HepG2 (cell line): ENCODE results near the gene SPACA5B. TPM values are rescaled to one million over a fixed set of nuclear protein-coding genes. Genes with fewer than 3 reads are reported as not detected.
"Not testable (repeated sequence)": the region's sequence is repeated elsewhere in the genome, so short reads cannot be mapped to it uniquely, and the experiment has no call there.

ENCODE experiments used
- ATAC-seq: fragments of 200-7000 bp; cut with Tn5 transposase; 3 replicates; pipeline ENCODE4 v1.9.1; 2020; ENCODE audit warnings: mild to moderate bottlenecking, moderate library complexity
- BruUV-seq: library from RNA; stranded (reverse); fragments of 400-500 nt; replicated peaks from 2 replicates; lab custom pipeline; 2021; lab: Mats Ljungman, UMichigan
- CTCF ChIA-PET: fragments of 300-600 bp; formaldehyde crosslinking; extraction: SDS; loops from one replicate; lab custom pipeline; 2021; ENCODE audit warnings: low total read pairs, inconsistent platforms, low intra/inter-chr PET ratio; lab: Yijun Ruan, JAX
- POLR2A ChIA-PET: fragments of 350-600 bp; sonication (Branson Sonifier 250); formaldehyde crosslinking; loops from one replicate; lab custom pipeline; 2020; ENCODE audit warnings: antibody characterized with exemption, inconsistent platforms; lab: Yijun Ruan, JAX
- DNase-seq: peaks from one replicate; pipeline ENCODE4 v3.0.0-alpha.2; 2015; ENCODE audit warnings: low spot score
- FAIRE-seq: peaks from 3 replicates; lab custom pipeline; 2011; peaks lifted over from hg19 to GRCh38; lab: Jason Lieb, UNC
- H2AFZ ChIP-seq: one replicate; pipeline ENCODE4 v1.6.1; 2011; ENCODE audit warnings: low read length, inconsistent platforms
- H3K27ac ChIP-seq: fragments of 300-600 bp; 3 replicates; pipeline ENCODE4 v1.8.0; 2011; ENCODE audit warnings: mixed run types, mild to moderate bottlenecking, mixed read lengths, low read length, inconsistent platforms; ENCODE audit not compliant: insufficient read depth; ENCODE audit errors: extremely low read length
- H3K27me3 ChIP-seq, 2 experiments: fragments of 200-600 bp in 1 of 2; 2 replicates in 1 of 2; 3 replicates in 1 of 2; pipeline versions ENCODE4 v1.6.0 to v1.8.0; 2011; ENCODE audit warnings: low read length in 2 of 2, mild to moderate bottlenecking in 2 of 2, moderate library complexity in 2 of 2, inconsistent platforms in 1 of 2; ENCODE audit not compliant: insufficient read depth in 2 of 2, control insufficient read depth in 1 of 2
- H3K36me3 ChIP-seq, 2 experiments: fragments of 200-600 bp in 1 of 2; replicated peaks in 1 of 2; 2 replicates in 1 of 2; 3 replicates in 1 of 2; pipeline versions ENCODE4 v1.5.1 to v1.8.0; 2011; ENCODE audit warnings: low read length in 2 of 2, inconsistent platforms in 1 of 2; ENCODE audit not compliant: insufficient read depth in 2 of 2, control insufficient read depth in 1 of 2
- H3K4me1 ChIP-seq: 2 replicates; pipeline ENCODE4 v1.5.1; 2012; ENCODE audit warnings: low read length, inconsistent platforms; ENCODE audit not compliant: insufficient read depth
- H3K4me2 ChIP-seq: 2 replicates; pipeline ENCODE4 v1.6.0; 2011; ENCODE audit warnings: low read depth, low read length, inconsistent platforms
- H3K4me3 ChIP-seq, 3 experiments: fragments of 200-600 bp in 1 of 3; sonication (generic), shearing (Covaris generic) in 1 of 3; replicated peaks in 1 of 3; 2 replicates each; pipeline ENCODE4 v1.5.1; 2011 to 2016; ENCODE audit warnings: low read length in 3 of 3, inconsistent platforms in 2 of 3, low read depth in 2 of 3, mild to moderate bottlenecking in 2 of 3, control low read depth in 1 of 3, mixed read lengths in 1 of 3; ENCODE audit not compliant: insufficient read depth in 1 of 3
- H3K79me2 ChIP-seq: one replicate; pipeline ENCODE4 v1.6.1; 2011; ENCODE audit warnings: low read length, inconsistent platforms; ENCODE audit not compliant: insufficient read depth
- H3K9ac ChIP-seq: 2 replicates; pipeline ENCODE4 v1.6.0; 2011; ENCODE audit warnings: mild to moderate bottlenecking, low read depth, low read length, inconsistent platforms; ENCODE audit not compliant: insufficient read depth
- H3K9me3 ChIP-seq: 2 replicates; pipeline ENCODE4 v1.5.1; 2012; ENCODE audit warnings: mild to moderate bottlenecking, low read length
- H4K20me1 ChIP-seq: 2 replicates; pipeline ENCODE4 v1.6.0; 2011; ENCODE audit warnings: inconsistent platforms, mild to moderate bottlenecking, low read length, moderate library complexity; ENCODE audit not compliant: insufficient read depth
- ARNTL ChIP-seq: sonication (generic); formaldehyde crosslinking; IDR thresholded peaks from 2 replicates; pipeline ENCODE4 v1.4.0; 2020; ENCODE audit warnings: mild to moderate bottlenecking, missing genetic modification reagents
- BHLHE40 ChIP-seq: IDR thresholded peaks from 2 replicates; pipeline ENCODE4 v1.6.1; 2011; ENCODE audit warnings: low read length, improper control_type of control experiment
- JUNB ChIP-seq: sonication (generic); formaldehyde crosslinking; IDR thresholded peaks from 2 replicates; pipeline ENCODE4 v1.8.0; 2022; ENCODE audit warnings: missing genetic modification reagents, mild to moderate bottlenecking, borderline replicate concordance
- ZBTB33 ChIP-seq: sonication (generic); formaldehyde crosslinking; IDR thresholded peaks from 2 replicates; pipeline ENCODE4 v1.4.0; 2020; ENCODE audit warnings: missing genetic modification reagents
- ZBTB49 ChIP-seq: sonication (generic); formaldehyde crosslinking; IDR thresholded peaks from 2 replicates; pipeline ENCODE4 v1.4.0; 2020; ENCODE audit warnings: missing genetic modification reagents, borderline replicate concordance
- ZNF260 ChIP-seq: sonication (generic); formaldehyde crosslinking; IDR thresholded peaks from 2 replicates; pipeline ENCODE4 v1.4.0; 2020; ENCODE audit warnings: missing genetic modification reagents, low read depth, mild to moderate bottlenecking, borderline replicate concordance
- ZNF558 ChIP-seq: sonication (generic); formaldehyde crosslinking; IDR thresholded peaks from 2 replicates; pipeline ENCODE4 v1.9.0; 2022; ENCODE audit warnings: mild to moderate bottlenecking, missing genetic modification reagents, borderline replicate concordance
- WGBS: methylation state at CpG from one replicate; pipeline ENCODE4 v1.1.6; 2017; ENCODE audit warnings: low lambda C conversion rate; 5-methylcytosine and 5-hydroxymethylcytosine counted together
- in situ Hi-C: cut with HindIII; loops from 2 replicates; pipeline ENCODE4 v1.10.0; 2017; ENCODE audit warnings: low pct_unique_long_range_greater_than_20kb; ENCODE audit not compliant: extremely low pct_ligation_motif_present
- intact Hi-C: fragments of 100-400 bp; cut with micrococcal nuclease; formaldehyde crosslinking; loops from one replicate; pipeline ENCODE4 v1.10.0; 2022; ENCODE audit not compliant: unreplicated experiment
- polyA plus RNA-seq, 8 experiments: library from polyadenylated mRNA; depleted of rRNA in 3 of 8; stranded (reverse) in 7 of 8; unstranded in 1 of 8; fragments of >200 nt; fragmentation: Illumina TruSeq in 4 of 8; extraction: Trizol in 4 of 8; gene quantifications; 2 replicates each; pipeline versions ENCODE4 v1.2.1 to v1.2.3, GENCODE V29; 2011 to 2016; ENCODE audit warnings: low read depth in 4 of 8, missing spikeins in 1 of 8, mixed read lengths in 1 of 8; ENCODE audit not compliant: insufficient read depth in 1 of 8
- total RNA-seq, 5 experiments: library from RNA; depleted of rRNA; stranded (reverse); fragments of >200 nt; fragmentation: Illumina TruSeq; extraction: Trizol; gene quantifications; 2 replicates each; pipeline ENCODE4 v1.2.3, GENCODE V29; 2016; ENCODE audit warnings: low read depth in 1 of 5

The SPACA5B gene
- total and polyA plus RNA-seq, 2 of the 13 experiments (the other 11 are each of a cell fraction or from before 2014, with no cell fraction given), result not detected

- Histone ChIP-seq H3K27me3 (no peaks in the 10 kb centered on the region), H2AFZ (no peak overlapping the region), H3K4me3 (no peak overlapping the region), H3K79me2 (no peaks in the 10 kb centered on the region), H3K9ac (no peak overlapping the region), H3K36me3 (no peaks in the 10 kb centered on the region), H3K4me1 (0 out of 2 replicates have a peak, but pooled peaks cover 6% of the 10 kb centered on the region), H4K20me1 (no peaks in the 10 kb centered on the region), H3K27ac (no peak overlapping the region), H3K9me3 (no peaks in the 10 kb centered on the region), H3K4me2 (no peak overlapping the region)
- in situ Hi-C loops, result no loop called here
- ChIA-PET CTCF (no interaction called here), POLR2A (no interaction called here)
- TF ChIP-seq ZNF260 (no peak), BHLHE40 (no peak), ZNF558 (CRISPR knock-in tag) (no peak), ARNTL (CRISPR knock-in tag) (no peak), ZBTB33 (no peak), ZBTB49 (CRISPR knock-in tag) (no peak), JUNB (CRISPR knock-in tag) (no peak)
- no TSS peak for BruUV-seq
- ATAC-seq, result no peak
- intact Hi-C loops, result no loop called here
- 0% methylated on average over 4 of the region's 5 CpGs for WGBS
- no peak for FAIRE-seq
- no peak for DNase-seq
Measured at GRCh38 chrX:48090123-48090522, 40.3 kb upstream of the SPACA5B start.

GRCh38 chrX:48092558-48092957 lies 37.9 kb upstream of the SPACA5B start:
- in situ Hi-C loops, result not testable (repeated sequence)
- 0% methylated on average over 2 of the region's 3 CpGs for WGBS

More at GRCh38 chrX:48092558-48092957, 37.9 kb upstream of the SPACA5B start:
- BruUV-seq, DNase-seq, intact Hi-C loops, ATAC-seq, H3K4me3 ChIP-seq, H3K9me3 ChIP-seq, H3K4me1 ChIP-seq, CTCF ChIA-PET, H2AFZ ChIP-seq, H3K4me2 ChIP-seq, H3K27ac ChIP-seq, H4K20me1 ChIP-seq, POLR2A ChIA-PET, H3K9ac ChIP-seq, H3K36me3 ChIP-seq, H3K79me2 ChIP-seq, FAIRE-seq, H3K27me3 ChIP-seq: not testable (repeated sequence)
